ENCODE measurements around the gene LY6G5B.
"Not testable (repeated sequence)": the region's sequence is repeated elsewhere in the genome, so short reads cannot be mapped to it uniquely, and the experiment has no call there.

The LY6G5B gene

GRCh38 chr6:31692353-31692752 lies 22.6 kb downstream of the LY6G5B start:
- DNase-seq, result no peak

- DNase-seq, result no peak
Observed at GRCh38 chr6:31692886-31693285, 23.1 kb downstream of the LY6G5B start.

- no peak for DNase-seq
Observed at GRCh38 chr6:31693535-31693934, 23.8 kb downstream of the LY6G5B start.

GRCh38 chr6:31697555-31697954 lies 27.8 kb downstream of the LY6G5B start:
- DNase-seq, result no peak

GRCh38 chr6:31700740-31701401 lies 31.1 kb downstream of the LY6G5B start:
- DNase-seq, result no peak

GRCh38 chr6:31701666-31702404 lies 32.1 kb downstream of the LY6G5B start:
- DNase-seq, result no peak

- no peak for DNase-seq
Observed at GRCh38 chr6:31702405-31702818, 32.6 kb downstream of the LY6G5B start.

GRCh38 chr6:31702819-31703716 lies 33.3 kb downstream of the LY6G5B start, which contains the start of gene ABHD16A:
Gene ABHD16A (minus strand): TSS chr6:31703324. CDS start chr6:31703281, 43 bp downstream.
- DNase-seq, result peak; percentile 95

- no peak for DNase-seq
Observed at GRCh38 chr6:31705931-31706330, 36.2 kb downstream of the LY6G5B start.

GRCh38 chr6:31706599-31706998 lies 36.8 kb downstream of the LY6G5B start, which contains the start of gene LY6G6F:
Gene LY6G6F (plus strand): TSS chr6:31706866. CDS start chr6:31706907, 41 bp downstream.
- no peak for DNase-seq

- no peak for DNase-seq
Observed at GRCh38 chr6:31707701-31708100, 37.9 kb downstream of the LY6G5B start.

GRCh38 chr6:31708224-31708623 lies 38.4 kb downstream of the LY6G5B start:
- no peak for DNase-seq

GRCh38 chr6:31709157-31709556 lies 39.4 kb downstream of the LY6G5B start:
- DNase-seq, result not testable (repeated sequence)

- DNase-seq, result no peak
Observed at GRCh38 chr6:31710523-31711219, 40.9 kb downstream of the LY6G5B start.

GRCh38 chr6:31711233-31711632 lies 41.5 kb downstream of the LY6G5B start:
- no peak for DNase-seq

GRCh38 chr6:31712296-31712695 lies 42.5 kb downstream of the LY6G5B start:
- no peak for DNase-seq

GRCh38 chr6:31713465-31713864 lies 43.7 kb downstream of the LY6G5B start:
- DNase-seq, result no peak

- no peak for DNase-seq
Observed at GRCh38 chr6:31713991-31714684, 44.4 kb downstream of the LY6G5B start.

- DNase-seq, result no peak
Observed at GRCh38 chr6:31715022-31715958, 45.5 kb downstream of the LY6G5B start, which contains the start of gene LY6G6D. Gene LY6G6D (plus strand): TSS chr6:31715348. CDS start chr6:31715356, 8 bp downstream.

GRCh38 chr6:31717499-31718222 lies 47.9 kb downstream of the LY6G5B start:
- no peak for DNase-seq
